A375 (cell line): ENCODE measurements around the gene GLRB. TPM values are rescaled to one million over a fixed set of nuclear protein-coding genes. Genes with fewer than 3 reads are reported as not detected.

Experiments used
- small RNA-seq: library from RNA; depleted of rRNA; stranded (forward); fragments of <200 nt; gene quantifications from one replicate; pipeline ENCODE3, GENCODE V24; 2014
- total RNA-seq: library from RNA; depleted of rRNA; stranded (reverse); fragments of >200 nt; shearing (Covaris generic); gene quantifications from 2 replicates; pipeline ENCODE4 v1.2.3, GENCODE V29; 2014; rRNA removed

Gene GLRB
- total RNA-seq: 3.9 and 4.7 TPM in 2 replicates

DNA sequence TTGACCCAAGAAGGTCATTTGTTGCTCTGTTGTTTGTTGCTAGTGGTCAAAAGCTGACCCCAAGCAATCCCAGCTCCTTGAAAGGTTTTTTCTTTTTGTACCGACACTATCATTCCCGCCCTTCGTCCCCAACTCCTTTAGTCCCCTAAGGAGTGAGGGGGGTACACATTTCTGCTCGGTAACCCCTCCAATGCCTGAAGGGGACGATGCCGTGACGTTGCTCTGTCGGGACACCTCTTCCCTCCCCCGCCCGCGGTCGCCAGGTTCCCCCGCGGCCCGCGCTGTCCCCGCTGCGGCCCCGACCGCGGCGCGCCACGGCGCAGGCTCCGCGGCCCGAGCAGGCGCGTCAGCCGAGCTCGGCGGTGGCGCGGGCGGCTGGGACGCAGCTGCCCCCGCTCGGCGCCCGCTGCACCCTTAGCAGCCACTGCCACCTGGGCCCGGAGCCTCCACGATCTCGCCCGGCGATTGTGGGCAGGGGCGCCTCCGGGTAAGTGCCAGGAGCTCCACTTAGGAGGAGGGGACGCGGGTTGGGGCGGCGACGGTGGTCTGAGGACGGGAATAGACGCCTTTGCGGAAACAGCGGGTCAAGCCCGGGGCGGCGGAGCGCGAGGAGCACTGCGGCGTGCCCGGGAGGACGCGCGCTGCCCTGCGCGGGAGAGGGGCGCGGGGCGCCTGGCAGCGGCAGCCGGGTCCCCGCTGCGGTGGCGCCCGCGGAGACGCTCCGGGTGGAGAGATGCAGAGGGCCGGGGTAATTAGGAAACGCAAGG is at the start of gene GLRB:
Gene GLRB, plus strand, starts transcription at position 340 of the 767 bp plus-strand sequence. CDS start 1,875 bp downstream, outside the sequence.

DNA sequence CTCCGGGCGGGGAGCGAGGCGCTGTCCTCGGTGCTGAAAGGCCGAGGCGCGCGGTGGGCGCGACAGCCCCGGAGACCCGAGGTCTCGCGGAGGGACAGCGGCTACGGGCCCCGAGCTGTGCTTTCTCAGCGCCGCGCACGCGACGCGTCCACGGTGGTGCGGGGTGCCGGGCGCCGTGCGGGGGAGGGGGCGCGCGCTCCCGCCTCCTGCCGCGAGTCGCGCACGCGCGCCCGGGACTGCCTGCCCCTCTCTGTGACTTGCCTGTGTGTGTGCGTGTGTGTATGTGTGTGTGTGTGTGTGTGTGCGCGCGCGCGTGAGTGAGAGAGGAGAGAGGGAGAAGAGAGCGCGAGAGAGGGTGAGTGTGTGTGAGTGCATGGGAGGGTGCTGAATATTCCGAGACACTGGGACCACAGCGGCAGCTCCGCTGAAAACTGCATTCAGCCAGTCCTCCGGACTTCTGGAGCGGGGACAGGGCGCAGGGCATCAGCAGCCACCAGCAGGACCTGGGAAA is 144.5 kb downstream of the GLRB start, which contains the start of gene GRIA2:
Gene GRIA2, plus strand, starts transcription at position 358 of the 511 bp plus-strand sequence. CDS start 315 bp downstream, outside the sequence.

Small RNA genes within 50 kb of the gene (small RNA-seq; reads per million reads assigned to genes)
- gene RF00019 (not detected), gene RNU6-582P (not detected)

Other genes starting within 250 kb of the GLRB start
- 7.7 and 11.0 TPM in 2 replicates for gene PDGFC, start 104.4 kb upstream of the GLRB start, total RNA-seq
- gene GRIA2, start 144.6 kb downstream of the GLRB start, total RNA-seq: 4.3 and 6.3 TPM in 2 replicates